HT1080 (cell line): Measurements from ENCODE around the gene ZFP36L2. TPM values are rescaled to one million over a fixed set of nuclear protein-coding genes. Genes with fewer than 3 reads are reported as not detected.

Experiments
- DNase-seq: peaks from one replicate; pipeline ENCODE4 v3.0.0-alpha.2; 2015; ENCODE audit warnings: low read depth
- total RNA-seq: library from RNA; depleted of rRNA; stranded (reverse); fragments of >200 nt; shearing (Covaris generic); gene quantifications from 2 replicates; pipeline ENCODE4 v1.2.3, GENCODE V29; 2014

ZFP36L2 gene
- total RNA-seq, 1 experiment from 2014 or later: 3.6 TPM

- DNase-seq: no peak
These were observed 23.6 kb upstream of the ZFP36L2 start for GRCh38 chr2:43250015-43250414.

DNA sequence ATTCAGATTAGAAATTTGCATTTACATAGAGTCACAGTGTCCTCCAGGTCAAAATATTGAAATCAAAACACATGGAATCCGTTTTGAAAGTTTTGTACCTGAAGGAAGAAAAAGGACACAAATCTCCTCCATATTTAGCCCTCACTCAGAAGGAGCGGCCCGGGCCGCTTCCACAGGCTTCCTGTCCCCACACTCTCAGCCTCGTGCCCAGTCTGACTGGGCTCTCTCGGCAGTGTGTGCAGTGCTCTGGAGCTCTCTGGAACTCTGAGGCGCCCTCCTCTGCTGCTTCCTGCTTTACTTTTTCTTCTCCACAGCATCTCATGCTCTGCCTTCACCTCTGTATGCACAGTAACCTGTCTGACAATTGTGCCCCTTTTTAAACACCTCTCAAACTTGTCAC lies 22.2 kb upstream of the ZFP36L2 start:
- DNase-seq: no peak

DNA sequence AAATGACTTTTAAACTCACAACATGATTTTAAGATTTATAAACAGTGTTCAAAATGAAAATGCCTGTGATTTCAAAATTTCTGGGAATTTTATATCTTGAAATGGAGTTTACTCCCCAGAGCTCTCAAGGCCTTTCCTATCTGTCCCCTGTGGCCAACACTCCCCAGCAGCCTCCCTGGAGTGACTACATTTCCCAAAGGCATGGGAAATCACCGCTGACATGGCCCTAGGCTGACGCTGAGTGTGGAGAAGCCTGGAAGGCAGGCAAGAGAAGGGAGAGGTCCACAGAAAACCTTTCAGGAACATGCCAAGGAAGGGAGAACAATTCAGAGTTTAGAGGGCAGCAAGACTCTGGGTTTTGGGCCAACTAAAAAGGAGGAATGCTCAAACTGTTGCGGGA lies 20.2 kb upstream of the ZFP36L2 start:
- DNase-seq: no peak

- DNase-seq: no peak
These were observed 15.2 kb upstream of the ZFP36L2 start for GRCh38 chr2:43241558-43241957.

DNA sequence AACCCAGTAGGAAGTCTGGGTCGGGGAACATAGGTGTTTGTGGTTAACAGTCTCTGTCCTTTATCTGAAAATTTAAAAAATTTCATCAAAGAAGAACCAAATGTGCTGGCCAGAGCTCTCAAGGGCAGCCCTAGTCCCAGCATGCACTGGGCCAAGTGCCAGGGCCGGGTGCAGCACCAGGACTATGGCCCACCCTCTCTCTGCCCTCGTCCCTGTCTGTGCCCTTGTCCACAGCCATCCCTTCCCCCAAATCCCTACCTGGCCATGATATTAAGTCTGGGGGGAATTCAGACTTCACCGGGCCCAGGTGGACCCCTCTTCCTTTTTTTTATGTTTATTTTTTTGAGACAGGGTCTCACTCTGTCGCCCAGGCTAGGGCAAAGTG lies 14.4 kb upstream of the ZFP36L2 start:
- no peak for DNase-seq

DNA sequence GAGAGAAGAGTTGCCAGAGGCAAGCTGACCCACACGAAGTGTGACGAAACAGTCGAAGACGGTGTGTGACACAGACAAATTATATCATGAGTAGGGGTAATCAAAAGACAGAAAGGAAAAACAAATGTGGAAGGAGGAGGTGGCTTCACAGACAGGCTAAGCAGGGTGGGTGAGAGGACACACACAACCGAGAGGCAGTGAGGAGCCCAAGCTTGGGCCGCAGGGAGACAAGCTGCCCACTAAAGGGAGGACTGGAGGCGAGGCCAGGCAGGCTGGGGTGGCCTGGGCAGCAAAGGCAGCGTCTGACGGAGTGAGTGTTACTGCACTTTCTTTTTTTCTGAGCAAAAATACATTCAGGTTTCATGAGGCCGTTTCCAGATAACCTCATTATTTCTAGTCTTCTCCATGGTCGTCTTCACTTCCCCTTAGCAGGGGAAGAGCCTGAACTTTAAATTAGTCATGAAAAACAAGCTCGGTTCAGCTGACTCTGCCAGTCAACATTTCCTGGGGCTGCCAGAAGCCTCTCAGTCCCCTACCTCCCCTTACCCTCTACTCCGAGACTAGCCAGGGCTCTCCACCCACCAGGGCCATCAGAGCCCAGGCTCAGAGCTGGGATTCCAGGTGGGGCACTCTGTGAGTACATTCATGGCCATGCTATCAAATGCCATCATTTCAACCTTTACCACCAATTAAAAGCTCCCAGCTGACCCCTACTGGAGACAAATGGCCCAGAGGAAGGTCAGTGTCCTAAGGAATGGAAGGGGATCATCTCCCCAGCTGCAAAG lies 13.8 kb upstream of the ZFP36L2 start:
- DNase-seq: no peak

GRCh38 chr2:43238813-43239212 lies 12.4 kb upstream of the ZFP36L2 start:
- no peak for DNase-seq

DNA sequence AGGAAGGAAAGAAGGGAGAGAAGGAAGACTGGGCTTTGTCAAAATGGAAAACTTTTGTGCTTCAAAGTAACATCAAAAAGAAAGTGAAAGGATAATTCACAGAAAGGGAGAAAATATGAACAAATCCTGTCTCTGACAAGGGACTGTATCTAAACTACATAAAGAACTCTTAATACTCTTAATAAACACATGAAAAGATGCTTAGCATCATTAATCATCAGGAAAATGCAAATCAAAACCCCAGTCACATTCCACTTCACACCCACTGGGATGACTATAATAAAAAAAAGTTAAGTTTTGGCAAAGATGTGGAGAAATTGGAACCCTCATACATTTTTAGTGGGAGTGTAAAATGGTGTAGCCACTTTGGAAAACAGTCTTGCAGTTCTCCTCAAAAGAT lies 11.8 kb upstream of the ZFP36L2 start:
- no peak for DNase-seq

DNA sequence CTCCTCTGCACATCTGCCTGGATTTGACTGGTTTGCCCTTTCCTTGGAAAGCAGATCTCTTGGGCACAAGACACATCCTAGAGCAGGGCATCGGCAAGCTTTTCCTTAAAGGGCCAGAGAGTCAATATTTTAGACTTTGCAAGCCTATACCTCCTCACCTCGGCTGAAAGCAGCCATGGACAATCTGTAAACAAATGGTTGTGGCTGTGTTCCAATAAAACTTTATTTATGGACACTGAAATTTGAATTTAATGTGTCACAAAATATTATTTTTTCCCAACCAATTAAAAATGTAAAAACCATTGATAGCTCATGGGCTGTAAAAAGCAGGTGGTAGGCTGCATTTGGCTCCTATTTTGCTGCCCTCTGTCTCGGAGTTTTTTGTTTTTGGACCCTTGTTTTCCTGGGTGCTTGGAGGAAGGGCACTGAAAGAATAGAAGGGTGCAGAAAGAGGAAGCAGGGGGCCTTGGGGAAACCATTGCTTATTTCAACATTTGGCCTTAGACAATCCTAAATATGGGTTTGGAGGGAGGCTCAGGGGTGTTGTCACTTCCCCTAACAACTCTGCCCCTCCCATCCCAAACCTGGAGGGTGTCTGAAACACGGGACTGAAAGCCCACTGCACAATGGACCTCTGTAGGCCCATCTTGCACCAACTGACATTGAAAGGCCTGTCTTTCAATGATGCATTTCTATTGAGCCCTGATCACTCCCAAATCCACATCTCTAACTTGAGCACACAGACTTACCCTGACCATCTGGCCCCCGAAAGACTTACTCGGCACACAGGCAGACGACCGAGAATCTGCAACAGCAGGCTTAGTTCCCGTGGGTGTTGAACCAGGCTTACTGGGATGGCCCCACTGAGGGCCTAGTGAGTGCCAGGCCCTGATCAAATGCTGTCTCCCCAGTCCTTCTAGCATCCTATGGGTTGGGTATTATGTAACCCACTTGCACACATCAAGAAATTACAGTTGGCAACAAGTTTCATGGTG lies 7.1 kb upstream of the ZFP36L2 start:
- no peak for DNase-seq

- no peak for DNase-seq
These were observed 4.8 kb upstream of the ZFP36L2 start for GRCh38 chr2:43230951-43231827.

DNA sequence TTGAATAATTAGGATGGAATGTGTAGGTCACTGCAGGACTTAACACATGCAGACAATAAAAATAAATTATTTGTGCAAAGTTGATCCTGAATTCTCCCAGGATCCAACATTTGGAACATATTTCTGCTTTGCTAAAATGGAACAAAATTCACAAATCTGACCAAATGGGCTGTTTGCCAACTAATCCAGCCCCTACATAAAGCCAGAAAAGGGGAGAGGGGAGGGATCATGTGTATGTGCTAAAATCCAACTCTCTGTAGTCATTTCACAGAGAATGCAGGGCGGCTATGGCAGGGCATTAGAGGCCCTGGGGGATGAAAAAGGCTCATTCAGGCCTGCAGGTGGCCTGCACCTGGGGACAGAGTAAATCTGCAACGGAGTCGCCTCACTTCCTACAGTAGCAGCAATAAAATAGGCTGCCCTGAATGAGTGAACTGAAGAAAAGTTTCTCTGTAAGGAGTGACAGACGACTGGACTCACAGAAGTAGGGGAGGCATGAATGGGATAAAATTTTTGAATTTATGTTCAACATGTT lies 4.0 kb upstream of the ZFP36L2 start:
- DNase-seq: no peak

DNA sequence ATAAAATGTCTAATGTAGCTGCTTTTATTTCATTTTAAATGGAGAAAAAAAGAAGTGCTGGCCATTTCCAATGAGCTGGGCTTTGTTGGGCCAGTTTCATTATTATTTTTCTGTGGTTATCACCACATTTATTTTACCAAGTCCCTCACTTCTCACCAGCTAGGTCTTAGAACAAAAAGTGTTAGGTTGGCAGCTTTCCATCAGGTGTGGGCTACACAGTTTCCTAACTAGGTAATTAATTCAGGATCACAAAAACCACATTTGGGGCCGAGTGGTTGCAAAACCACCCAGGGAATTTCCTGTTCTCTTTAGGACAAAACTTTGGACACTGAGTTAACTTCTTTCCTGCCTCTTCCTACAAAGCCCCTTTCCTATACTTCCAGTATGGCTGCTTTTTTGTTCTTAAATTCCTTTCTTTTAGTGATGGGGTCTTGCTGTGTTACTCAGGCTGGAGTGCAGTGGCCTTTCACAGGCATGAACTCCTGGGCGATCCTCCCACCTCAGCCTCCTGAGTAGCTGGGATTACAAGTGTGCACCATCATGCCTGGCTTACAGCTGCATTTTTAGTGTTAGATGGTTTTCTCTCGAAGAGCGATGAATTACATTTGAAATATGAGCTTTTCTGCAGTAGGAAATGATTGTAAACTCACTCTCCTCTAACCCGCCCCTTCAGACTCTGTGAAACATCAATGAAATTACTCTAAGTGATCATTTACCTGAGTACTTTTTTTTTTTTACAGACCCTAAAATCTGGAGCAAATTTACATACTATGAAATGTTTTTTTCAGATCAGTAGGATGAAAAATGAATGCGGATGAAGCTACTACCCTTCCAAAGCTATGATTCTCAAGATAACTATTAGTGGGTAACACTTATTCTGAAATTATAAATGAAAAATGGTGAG lies 2.6 kb upstream of the ZFP36L2 start:
- no peak for DNase-seq

- DNase-seq: no peak
These were observed 1.9 kb upstream of the ZFP36L2 start for GRCh38 chr2:43228321-43228751.

DNA sequence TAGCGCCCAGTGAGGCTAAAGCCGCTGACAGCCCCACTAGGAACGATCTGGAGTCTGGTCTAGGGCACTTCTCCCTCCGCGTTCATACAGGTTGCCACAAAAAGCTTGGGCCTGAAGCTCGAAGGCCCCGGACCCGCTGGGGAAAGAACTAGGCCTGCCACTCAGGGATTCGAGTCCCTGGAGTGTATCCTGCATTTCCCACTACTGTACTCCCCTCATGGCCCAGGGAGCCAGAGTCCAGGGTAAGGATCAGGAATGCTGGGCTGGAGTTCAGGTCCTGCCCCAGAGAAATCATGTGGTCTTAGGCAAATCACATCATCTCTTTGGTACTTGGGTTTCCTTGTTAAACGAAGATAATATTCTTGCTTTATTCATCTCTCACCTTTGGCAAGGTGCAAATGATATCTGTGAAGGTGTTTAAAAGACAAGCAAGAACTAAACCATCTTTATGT lies 1.4 kb upstream of the ZFP36L2 start:
- DNase-seq: no peak

GRCh38 chr2:43226955-43227829 lies 786 bp upstream of the ZFP36L2 start:
- peak; percentile 76 for DNase-seq

DNA sequence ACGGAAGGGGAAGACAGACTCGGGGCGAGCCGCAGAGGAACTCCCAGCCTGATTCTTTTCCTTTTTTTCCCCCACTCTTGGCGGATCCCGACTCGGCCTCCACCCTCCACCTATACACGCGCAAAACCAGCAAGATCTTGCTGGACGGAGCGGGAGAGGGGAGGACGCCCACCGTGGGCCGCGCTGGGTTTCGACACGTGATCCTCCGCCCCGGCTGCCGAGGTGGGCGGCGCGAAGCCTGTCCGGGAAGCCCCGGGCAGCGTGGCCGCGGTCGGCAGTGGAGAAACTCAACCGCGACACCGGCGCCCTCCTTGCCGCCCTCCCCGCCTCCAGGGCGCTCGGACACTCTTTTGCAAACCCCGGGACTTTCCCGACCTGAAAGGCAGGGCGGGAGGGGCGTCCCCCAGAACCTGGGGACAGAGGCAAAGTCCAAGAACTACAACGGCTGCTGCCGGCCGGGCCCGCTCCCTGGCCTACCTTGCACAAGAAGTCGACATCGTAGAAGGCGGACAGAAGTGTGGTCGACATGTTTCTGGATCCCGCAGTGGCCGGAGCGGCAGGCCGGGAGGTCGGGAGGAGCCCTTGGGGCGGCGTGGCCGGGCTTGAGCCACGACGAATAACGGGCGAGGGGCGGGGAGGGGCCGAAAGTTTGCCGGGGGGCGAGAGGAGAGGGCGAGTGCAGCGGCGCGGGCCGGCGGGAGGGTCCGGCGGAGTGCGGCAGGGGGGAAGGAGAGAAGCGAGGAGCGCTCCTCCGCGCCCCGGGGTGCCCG lies 433 bp downstream of the ZFP36L2 start:
- peak; percentile 50 for DNase-seq

DNA sequence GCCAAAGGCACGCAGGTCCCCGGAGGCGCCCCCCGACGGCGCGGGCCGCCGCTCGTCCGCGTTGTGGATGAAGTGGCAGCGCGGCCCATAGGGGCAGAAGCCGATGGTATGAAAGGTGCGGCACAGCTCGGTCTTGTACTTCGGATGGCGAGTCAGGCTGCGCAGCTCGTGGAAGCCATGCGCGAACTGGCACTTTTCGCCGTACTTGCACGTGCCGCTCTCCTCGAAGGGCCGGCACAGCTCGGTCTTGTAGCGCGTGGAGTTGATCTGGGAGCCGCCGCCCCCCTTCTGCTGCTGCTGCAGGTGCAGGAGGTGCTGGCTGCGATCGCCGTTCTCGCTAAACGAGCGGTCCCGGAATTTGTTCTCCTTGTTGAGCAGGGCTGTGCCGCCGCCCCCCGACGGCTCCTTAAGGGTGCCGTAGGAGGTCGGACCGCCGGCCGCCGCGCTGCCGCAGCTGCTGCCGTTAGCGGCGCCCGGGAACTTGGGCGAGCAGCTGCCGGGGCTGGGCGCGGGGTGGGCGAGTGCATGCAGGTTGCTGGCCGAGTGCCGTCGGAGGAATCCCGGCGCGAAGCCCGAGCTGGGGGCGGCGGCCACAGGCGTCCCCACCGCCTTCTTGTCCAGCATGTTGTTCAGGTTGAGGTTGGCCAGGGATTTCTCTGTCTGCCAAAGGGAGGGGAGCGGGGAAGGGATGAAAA lies 1.2 kb downstream of the ZFP36L2 start:
- DNase-seq: no peak
